HG02840 (cell line): ENCODE data around the gene HEBP1.

Experiments
- ATAC-seq: cut with Tn5 transposase; IDR thresholded peaks from one replicate; pipeline ENCODE4 v1.9.1; 2021; ENCODE audit warnings: mild to moderate bottlenecking, moderate library complexity, moderate number of reproducible peaks; ENCODE audit not compliant: unreplicated experiment, low FRiP score

HEBP1 gene

GRCh38 chr12:12954878-12955625 lies 45.0 kb downstream of the HEBP1 start:
- no peak for ATAC-seq

GRCh38 chr12:12954356-12954755 lies 45.7 kb downstream of the HEBP1 start:
- no peak for ATAC-seq

- no peak for ATAC-seq
Observed at GRCh38 chr12:12952036-12952435, 48.0 kb downstream of the HEBP1 start, which contains the start of gene GPRC5D. TSS of gene GPRC5D (minus strand) at chr12:12952170. CDS start at chr12:12950384, 1,786 bp downstream.

- no peak for ATAC-seq
Observed at GRCh38 chr12:12951504-12951903, 48.6 kb downstream of the HEBP1 start.

- ATAC-seq: no peak
Observed at GRCh38 chr12:12947902-12948301, 52.2 kb downstream of the HEBP1 start.

- no peak for ATAC-seq
Observed at GRCh38 chr12:12946686-12947355, 53.2 kb downstream of the HEBP1 start.

GRCh38 chr12:12945591-12945990 lies 54.5 kb downstream of the HEBP1 start:
- no peak for ATAC-seq

- no peak for ATAC-seq
Observed at GRCh38 chr12:12943586-12944260, 56.3 kb downstream of the HEBP1 start.

- no peak for ATAC-seq
Observed at GRCh38 chr12:12941450-12942350, 58.4 kb downstream of the HEBP1 start.

- ATAC-seq: no peak
Observed at GRCh38 chr12:12939888-12940287, 60.2 kb downstream of the HEBP1 start.

- no peak for ATAC-seq
Observed at GRCh38 chr12:12938541-12938940, 61.5 kb downstream of the HEBP1 start.

GRCh38 chr12:12936983-12937491 lies 63.0 kb downstream of the HEBP1 start:
- ATAC-seq: no peak

- ATAC-seq: no peak
Observed at GRCh38 chr12:12934556-12934955, 65.5 kb downstream of the HEBP1 start.

GRCh38 chr12:12933742-12934141 lies 66.3 kb downstream of the HEBP1 start:
- ATAC-seq: no peak

GRCh38 chr12:12930633-12931219 lies 69.3 kb downstream of the HEBP1 start:
- no peak for ATAC-seq

- ATAC-seq: no peak
Observed at GRCh38 chr12:12929696-12930095, 70.4 kb downstream of the HEBP1 start.

GRCh38 chr12:12927211-12928079 lies 72.6 kb downstream of the HEBP1 start:
- ATAC-seq: no peak

- no peak for ATAC-seq
Observed at GRCh38 chr12:12926571-12927071, 73.4 kb downstream of the HEBP1 start.

- ATAC-seq: no peak
Observed at GRCh38 chr12:12925388-12925787, 74.7 kb downstream of the HEBP1 start.
